ENCODE results near the gene CAPN13.
A peak's percentile ranks its signal among the peaks of the same experiment; 100 is the strongest.

Gene CAPN13

DNA sequence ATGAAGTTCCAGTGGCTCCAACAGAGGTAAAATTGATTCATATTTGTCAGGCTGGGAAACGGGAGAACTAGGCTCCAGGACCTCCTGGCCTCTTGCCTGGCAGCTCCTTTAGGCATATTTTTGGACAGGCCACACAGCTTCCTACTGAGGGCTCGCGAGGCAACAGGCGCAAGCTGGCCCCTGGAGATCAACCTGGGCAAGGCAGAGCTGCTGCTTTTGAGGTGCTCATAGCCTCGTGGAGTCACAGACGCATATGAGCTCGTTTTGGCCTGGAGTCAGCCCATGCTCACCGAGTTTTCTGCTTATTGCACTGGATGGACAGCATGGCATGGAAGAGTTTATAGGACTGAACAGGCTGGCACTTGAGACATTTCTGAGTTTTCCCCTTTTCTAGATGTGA lies 97.7 kb downstream of the CAPN13 start:
- TF ChIP-seq, protein P1, sequence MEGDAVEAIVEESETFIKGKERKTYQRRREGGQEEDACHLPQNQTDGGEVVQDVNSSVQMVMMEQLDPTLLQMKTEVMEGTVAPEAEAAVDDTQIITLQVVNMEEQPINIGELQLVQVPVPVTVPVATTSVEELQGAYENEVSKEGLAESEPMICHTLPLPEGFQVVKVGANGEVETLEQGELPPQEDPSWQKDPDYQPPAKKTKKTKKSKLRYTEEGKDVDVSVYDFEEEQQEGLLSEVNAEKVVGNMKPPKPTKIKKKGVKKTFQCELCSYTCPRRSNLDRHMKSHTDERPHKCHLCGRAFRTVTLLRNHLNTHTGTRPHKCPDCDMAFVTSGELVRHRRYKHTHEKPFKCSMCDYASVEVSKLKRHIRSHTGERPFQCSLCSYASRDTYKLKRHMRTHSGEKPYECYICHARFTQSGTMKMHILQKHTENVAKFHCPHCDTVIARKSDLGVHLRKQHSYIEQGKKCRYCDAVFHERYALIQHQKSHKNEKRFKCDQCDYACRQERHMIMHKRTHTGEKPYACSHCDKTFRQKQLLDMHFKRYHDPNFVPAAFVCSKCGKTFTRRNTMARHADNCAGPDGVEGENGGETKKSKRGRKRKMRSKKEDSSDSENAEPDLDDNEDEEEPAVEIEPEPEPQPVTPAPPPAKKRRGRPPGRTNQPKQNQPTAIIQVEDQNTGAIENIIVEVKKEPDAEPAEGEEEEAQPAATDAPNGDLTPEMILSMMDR (IDR thresholded peaks at IDR 0.05; ENCODE audit: low read depth, low read length, missing control alignments), result no peak
- no peak for DNase-seq (ENCODE audit: low read depth)
- no peak overlapping the region for H3K4me3 ChIP-seq (ENCODE audit: low read depth, low read length)
- in situ Hi-C loops (cut with HindIII; ENCODE audit: low sequenced_read_pairs), result no loop called here

DNA sequence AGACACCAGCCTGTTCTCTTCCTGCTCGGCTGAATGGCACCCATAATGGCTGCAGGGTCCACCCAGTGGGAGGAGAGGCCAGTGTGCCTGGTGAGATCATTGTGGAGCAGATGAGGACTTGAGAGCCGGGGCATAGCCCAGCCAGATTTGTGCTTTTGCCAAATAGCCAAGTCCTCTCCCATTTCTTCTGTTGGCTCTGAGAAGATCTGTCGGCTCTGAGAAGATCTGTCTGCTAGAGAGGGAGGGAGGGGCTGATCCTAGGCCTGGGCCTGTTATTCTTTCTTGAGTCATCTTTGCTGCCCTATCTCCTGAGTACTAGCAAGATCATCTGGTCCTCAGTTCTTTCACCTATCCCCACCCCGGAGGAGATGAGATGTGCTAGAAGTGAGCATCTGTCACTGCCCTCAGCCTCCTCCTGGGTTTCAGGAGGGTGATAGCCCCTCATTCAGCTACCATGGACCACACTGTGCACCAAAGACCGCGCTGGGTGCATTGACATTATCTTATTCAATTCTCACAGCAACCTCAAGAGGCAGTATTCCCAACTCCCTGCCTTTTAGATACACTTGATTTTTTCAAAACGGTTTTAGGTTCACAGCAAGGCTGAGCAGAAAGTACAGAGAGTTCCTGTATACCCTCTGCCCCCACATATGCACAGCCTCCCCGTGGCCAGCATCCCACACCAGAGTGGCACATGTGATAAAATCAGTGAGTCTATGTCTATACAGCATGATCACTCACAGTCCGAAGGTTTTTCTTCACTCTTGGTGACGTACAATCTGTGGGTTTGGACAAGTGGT lies 98.6 kb downstream of the CAPN13 start:
- TF ChIP-seq, protein P1 (IDR thresholded peaks at IDR 0.05; ENCODE audit: low read depth, low read length, missing control alignments), result peak; percentile 48
- DNase-seq (ENCODE audit: low read depth), result no peak
- H3K4me3 ChIP-seq (ENCODE audit: low read depth, low read length), result no peak overlapping the region
- in situ Hi-C loops (cut with HindIII; ENCODE audit: low sequenced_read_pairs), result no loop called here

DNA sequence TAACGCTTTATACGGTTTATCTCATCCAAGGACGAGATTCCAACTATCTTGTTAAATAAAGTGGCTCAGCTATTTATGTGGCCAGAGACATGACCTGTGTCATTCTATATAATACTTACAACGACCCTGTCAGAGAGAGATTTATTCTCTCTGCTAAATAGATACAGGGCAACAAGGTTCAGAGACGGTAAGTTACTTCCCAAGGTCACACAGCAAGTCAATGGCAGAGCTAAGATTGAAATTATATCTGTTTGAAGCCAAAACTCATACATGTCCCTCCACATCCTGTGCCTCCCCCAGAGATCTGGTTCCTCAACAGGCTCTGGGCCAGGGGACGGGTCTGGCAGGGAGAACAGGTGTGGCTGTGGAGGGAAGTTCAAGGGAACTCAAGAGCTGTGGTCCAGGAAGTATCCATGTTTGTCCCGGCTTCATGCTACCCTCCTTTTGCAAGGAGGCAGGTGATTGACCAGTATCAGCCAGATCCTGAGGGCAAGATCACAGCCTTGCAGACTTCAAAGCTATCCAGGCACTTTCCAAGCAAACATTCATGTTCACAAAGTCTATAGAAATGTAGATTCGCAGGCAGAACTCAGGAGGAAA lies 99.8 kb downstream of the CAPN13 start:
- in situ Hi-C loops (cut with HindIII; ENCODE audit: low sequenced_read_pairs), result no loop called here
- H3K4me3 ChIP-seq (ENCODE audit: low read depth, low read length), result no peak overlapping the region
- no peak for DNase-seq (ENCODE audit: low read depth)
- TF ChIP-seq, protein P1 (IDR thresholded peaks at IDR 0.05; ENCODE audit: low read depth, low read length, missing control alignments), result no peak

DNA sequence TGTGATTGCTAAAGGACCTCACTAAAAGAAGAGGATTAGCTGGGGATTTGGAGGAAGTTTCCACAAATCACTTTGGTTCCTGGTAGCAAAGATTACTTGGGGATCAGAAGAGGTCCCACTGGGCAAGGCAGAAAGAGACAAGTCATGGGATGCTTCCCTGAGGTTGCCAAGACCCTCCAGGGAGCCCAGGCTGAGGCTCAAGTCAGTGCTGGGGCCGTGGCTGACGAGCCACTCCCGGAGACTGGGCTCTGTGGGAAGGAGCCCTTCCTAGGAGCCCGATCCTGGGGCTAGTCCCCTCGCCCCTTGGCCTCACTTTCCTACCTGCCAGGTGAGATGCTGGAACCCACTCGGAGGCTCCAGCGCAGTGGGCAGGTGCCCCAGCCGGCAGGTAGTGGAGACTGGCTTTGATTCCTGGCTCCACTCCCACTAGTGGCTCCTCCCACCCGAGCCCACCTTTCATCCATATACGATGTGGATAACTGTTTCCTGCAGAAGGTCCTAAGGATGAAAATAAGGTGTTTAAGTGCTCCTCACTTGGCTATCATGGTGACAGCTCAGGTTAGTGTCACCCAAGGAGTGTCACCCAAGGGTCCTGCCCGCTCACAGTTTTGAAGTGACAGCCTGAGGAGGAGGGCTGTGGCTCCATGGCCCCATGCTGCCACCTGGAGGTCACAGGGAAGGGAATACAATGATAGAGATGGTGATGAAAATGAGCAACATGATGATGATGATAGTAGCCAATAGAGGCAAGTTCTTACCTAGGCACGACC lies 100.5 kb downstream of the CAPN13 start:
- TF ChIP-seq, protein P1 (IDR thresholded peaks at IDR 0.05; ENCODE audit: low read depth, low read length, missing control alignments), result peak; percentile 80
- peak; percentile 9 for DNase-seq (ENCODE audit: low read depth)
- no peak overlapping the region for H3K4me3 ChIP-seq (ENCODE audit: low read depth, low read length)
- in situ Hi-C loops (cut with HindIII; ENCODE audit: low sequenced_read_pairs), result no loop called here

DNA sequence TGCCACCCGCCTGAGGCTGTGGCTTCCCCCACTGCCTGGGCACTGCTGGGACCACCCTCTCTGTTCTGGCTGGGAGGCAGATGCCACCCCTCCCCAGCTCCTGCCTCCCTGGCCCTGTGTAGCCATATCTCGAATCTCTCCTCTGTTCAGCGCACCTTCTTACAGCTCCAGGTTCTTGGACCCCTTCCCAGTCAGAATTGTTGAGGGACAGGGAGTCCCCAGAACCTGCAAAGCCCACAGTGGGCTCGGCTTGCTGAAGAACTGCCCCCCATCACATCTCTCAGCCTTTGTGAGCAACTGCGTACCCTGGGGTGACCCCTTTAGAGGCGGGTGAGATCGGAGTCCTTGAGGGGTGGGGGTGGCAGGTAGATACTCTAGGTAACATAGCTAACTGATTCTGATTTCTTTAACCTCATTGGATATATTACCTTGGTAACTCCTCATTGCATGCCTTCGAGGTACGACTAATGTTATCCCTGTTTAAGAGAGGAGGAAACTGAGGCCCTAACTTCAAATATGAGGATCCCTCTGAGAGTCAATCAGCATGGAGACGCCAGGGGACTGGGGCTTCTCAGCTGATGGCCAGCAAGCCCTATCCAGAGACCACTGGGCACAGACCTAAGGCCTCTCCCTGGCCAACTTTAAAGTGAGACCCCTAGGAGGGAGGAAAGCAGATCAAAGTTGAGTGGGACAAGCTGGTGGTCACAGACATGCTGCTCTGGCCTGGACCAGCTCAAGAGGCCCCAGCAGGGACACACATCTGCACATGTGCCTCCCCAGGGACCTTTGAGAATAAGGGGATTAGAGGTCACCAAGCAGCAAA lies 101.3 kb downstream of the CAPN13 start:
- in situ Hi-C loops (cut with HindIII; ENCODE audit: low sequenced_read_pairs), result no loop called here
- DNase-seq (ENCODE audit: low read depth), result no peak
- TF ChIP-seq, protein P1 (IDR thresholded peaks at IDR 0.05; ENCODE audit: low read depth, low read length, missing control alignments), result no peak
- H3K4me3 ChIP-seq (ENCODE audit: low read depth, low read length), result no peak overlapping the region

DNA sequence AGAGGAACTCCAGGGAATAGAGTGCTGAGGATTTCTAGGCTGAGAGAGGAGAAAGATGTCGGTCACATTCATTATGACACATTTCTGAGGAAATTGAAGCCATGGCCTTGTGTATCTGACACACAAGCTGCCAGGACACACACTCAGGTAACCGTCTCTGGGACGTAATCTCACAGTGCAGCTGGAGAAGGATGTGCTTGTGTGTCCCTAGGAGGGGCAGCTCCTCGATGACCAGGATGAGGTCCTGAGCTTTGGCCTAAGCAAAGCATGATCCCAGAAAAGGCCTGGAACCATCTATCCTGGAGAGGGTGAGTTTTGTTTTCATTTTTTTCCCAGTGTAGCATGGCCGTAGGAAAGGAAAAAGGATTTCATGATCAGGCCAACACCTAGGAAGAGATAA lies 102.2 kb downstream of the CAPN13 start:
- in situ Hi-C loops (cut with HindIII; ENCODE audit: low sequenced_read_pairs), result no loop called here
- no peak for DNase-seq (ENCODE audit: low read depth)
- TF ChIP-seq, protein P1 (IDR thresholded peaks at IDR 0.05; ENCODE audit: low read depth, low read length, missing control alignments), result no peak
- H3K4me3 ChIP-seq (ENCODE audit: low read depth, low read length), result no peak overlapping the region

Measured in astrocyte of the cerebellum (primary cell).